Measurements from ENCODE around the gene MYO1G.

Gene MYO1G

GRCh38 chr7:45013465-45013967 lies 34.7 kb upstream of the MYO1G start:
- no peak for DNase-seq (ENCODE audit: extremely low read depth, insufficient read length)
- no peak overlapping the region for H3K4me3 ChIP-seq (replicated peaks; ENCODE audit: low read depth, low read length)
- no peaks in the 10 kb centered on the region for H3K27me3 ChIP-seq (replicated peaks; ENCODE audit: control insufficient read depth, insufficient read depth, low read length)
- H3K36me3 ChIP-seq (ENCODE audit: control insufficient read depth, insufficient read depth, low read length) = peaks cover 2% of the 10 kb centered on the region
- no peak for TF ChIP-seq CTCF (IDR thresholded peaks at IDR 0.05; ENCODE audit: insufficient read depth, low read length, poor library complexity, severe bottlenecking)

GRCh38 chr7:45007571-45008328 lies 28.9 kb upstream of the MYO1G start:
- no peak for TF ChIP-seq CTCF (IDR thresholded peaks at IDR 0.05; ENCODE audit: insufficient read depth, low read length, poor library complexity, severe bottlenecking)
- no peaks in the 10 kb centered on the region for H3K27me3 ChIP-seq (replicated peaks; ENCODE audit: control insufficient read depth, insufficient read depth, low read length)
- H3K4me3 ChIP-seq (replicated peaks; ENCODE audit: low read depth, low read length) = no peak overlapping the region
- no peak for DNase-seq (ENCODE audit: extremely low read depth, insufficient read length)
- peaks cover 3% of the 10 kb centered on the region for H3K36me3 ChIP-seq (ENCODE audit: control insufficient read depth, insufficient read depth, low read length)

GRCh38 chr7:45007106-45007505 lies 28.3 kb upstream of the MYO1G start:
- H3K36me3 ChIP-seq (ENCODE audit: control insufficient read depth, insufficient read depth, low read length) = peaks cover 1% of the 10 kb centered on the region
- no peak for TF ChIP-seq CTCF (IDR thresholded peaks at IDR 0.05; ENCODE audit: insufficient read depth, low read length, poor library complexity, severe bottlenecking)
- no peak for DNase-seq (ENCODE audit: extremely low read depth, insufficient read length)
- H3K27me3 ChIP-seq (replicated peaks; ENCODE audit: control insufficient read depth, insufficient read depth, low read length) = no peaks in the 10 kb centered on the region
- no peak overlapping the region for H3K4me3 ChIP-seq (replicated peaks; ENCODE audit: low read depth, low read length)

- H3K27me3 ChIP-seq (replicated peaks; ENCODE audit: control insufficient read depth, insufficient read depth, low read length) = no peaks in the 10 kb centered on the region
- H3K4me3 ChIP-seq (replicated peaks; ENCODE audit: low read depth, low read length) = no peak overlapping the region
- DNase-seq (ENCODE audit: extremely low read depth, insufficient read length) = no peak
- H3K36me3 ChIP-seq (ENCODE audit: control insufficient read depth, insufficient read depth, low read length) = peaks cover 1% of the 10 kb centered on the region
- TF ChIP-seq CTCF (IDR thresholded peaks at IDR 0.05; ENCODE audit: insufficient read depth, low read length, poor library complexity, severe bottlenecking) = no peak
These were observed 25.0 kb upstream of the MYO1G start for GRCh38 chr7:45003789-45004188.

GRCh38 chr7:45001826-45002225 lies 23.0 kb upstream of the MYO1G start:
- no peak for DNase-seq (ENCODE audit: extremely low read depth, insufficient read length)
- peaks cover 1% of the 10 kb centered on the region for H3K36me3 ChIP-seq (ENCODE audit: control insufficient read depth, insufficient read depth, low read length)
- peak overlapping the region; percentile 94 for H3K4me3 ChIP-seq (replicated peaks; ENCODE audit: low read depth, low read length)
- H3K27me3 ChIP-seq (replicated peaks; ENCODE audit: control insufficient read depth, insufficient read depth, low read length) = no peaks in the 10 kb centered on the region
- no peak for TF ChIP-seq CTCF (IDR thresholded peaks at IDR 0.05; ENCODE audit: insufficient read depth, low read length, poor library complexity, severe bottlenecking)
